Loucy (cell line): Measurements from ENCODE around the gene ANAPC5.

Experiments used
- EZH2phosphoT487 ChIP-seq: fragments of 200-600 bp; IDR thresholded peaks from 2 replicates; pipeline ENCODE4 v1.6.1; 2018; ENCODE audit warnings: antibody characterized with exemption, mild to moderate bottlenecking, moderate library complexity, borderline replicate concordance
- TF ChIP-seq, protein P1 (sequence below): fragments of 200-600 bp; sonication (generic); conservative IDR thresholded peaks from 2 replicates; pipeline ENCODE4 v1.5.1; 2014; ENCODE audit warnings: mild to moderate bottlenecking, antibody characterized with exemption, low read length

GRCh38 chr12:121278169-121279070, 73.8 kb downstream of the ANAPC5 start:
- TF ChIP-seq, protein P1, sequence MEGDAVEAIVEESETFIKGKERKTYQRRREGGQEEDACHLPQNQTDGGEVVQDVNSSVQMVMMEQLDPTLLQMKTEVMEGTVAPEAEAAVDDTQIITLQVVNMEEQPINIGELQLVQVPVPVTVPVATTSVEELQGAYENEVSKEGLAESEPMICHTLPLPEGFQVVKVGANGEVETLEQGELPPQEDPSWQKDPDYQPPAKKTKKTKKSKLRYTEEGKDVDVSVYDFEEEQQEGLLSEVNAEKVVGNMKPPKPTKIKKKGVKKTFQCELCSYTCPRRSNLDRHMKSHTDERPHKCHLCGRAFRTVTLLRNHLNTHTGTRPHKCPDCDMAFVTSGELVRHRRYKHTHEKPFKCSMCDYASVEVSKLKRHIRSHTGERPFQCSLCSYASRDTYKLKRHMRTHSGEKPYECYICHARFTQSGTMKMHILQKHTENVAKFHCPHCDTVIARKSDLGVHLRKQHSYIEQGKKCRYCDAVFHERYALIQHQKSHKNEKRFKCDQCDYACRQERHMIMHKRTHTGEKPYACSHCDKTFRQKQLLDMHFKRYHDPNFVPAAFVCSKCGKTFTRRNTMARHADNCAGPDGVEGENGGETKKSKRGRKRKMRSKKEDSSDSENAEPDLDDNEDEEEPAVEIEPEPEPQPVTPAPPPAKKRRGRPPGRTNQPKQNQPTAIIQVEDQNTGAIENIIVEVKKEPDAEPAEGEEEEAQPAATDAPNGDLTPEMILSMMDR: no peak
- no peak for TF ChIP-seq EZH2phosphoT487
